H1 (cell line): ENCODE results near the gene KRT13. TPM values are rescaled to one million over a fixed set of nuclear protein-coding genes. Genes with fewer than 3 reads are reported as not detected.

Experiments
- CTCF ChIA-PET: fragments of 300-600 bp; sonication (Branson Sonifier 250); formaldehyde crosslinking; loops from one replicate; lab custom pipeline; 2021; ENCODE audit not compliant: partially characterized antibody; lab: Charles Lee
- POLR2A ChIA-PET: fragments of 300-600 bp; sonication (Branson Sonifier 250); formaldehyde crosslinking; loops from one replicate; lab custom pipeline; 2021; ENCODE audit warnings: inconsistent platforms; ENCODE audit not compliant: partially characterized antibody; lab: Charles Lee
- DNase-seq, 2 experiments: peaks; one replicate each; pipeline versions ENCODE4 v3.0.0 to v3.0.0-alpha.2; 2010 to 2022; ENCODE audit warnings: low spot score in 2 of 2, low read depth in 1 of 2, mixed read lengths in 1 of 2
- FAIRE-seq: peaks from 2 replicates; lab custom pipeline; 2011; peaks lifted over from hg19 to GRCh38; lab: Jason Lieb, UNC
- H2AFZ ChIP-seq: 2 replicates; pipeline ENCODE4 v1.8.1; 2012; ENCODE audit warnings: low read length, inconsistent platforms
- H2AK5ac ChIP-seq: 2 replicates; pipeline ENCODE4 v1.6.1; 2013; ENCODE audit warnings: low read depth, low read length
- H2BK120ac ChIP-seq: replicated peaks from 2 replicates; pipeline ENCODE3; 2013; ENCODE audit warnings: low read depth, low read length, inconsistent platforms
- H2BK12ac ChIP-seq: 2 replicates; pipeline ENCODE4 v1.6.1; 2013; ENCODE audit warnings: low read depth, low read length
- H2BK15ac ChIP-seq: 2 replicates; pipeline ENCODE4 v1.6.1; 2013; ENCODE audit warnings: low read length
- H2BK20ac ChIP-seq: 2 replicates; pipeline ENCODE4 v1.6.1; 2013; ENCODE audit warnings: low read length
- H2BK5ac ChIP-seq: 2 replicates; pipeline ENCODE4 v1.6.1; 2013; ENCODE audit warnings: low read depth, low read length
- H3K14ac ChIP-seq: 2 replicates; pipeline ENCODE4 v1.6.1; 2013; ENCODE audit warnings: inconsistent platforms; ENCODE audit not compliant: insufficient read length
- H3K18ac ChIP-seq: 2 replicates; pipeline ENCODE4 v1.6.1; 2013; ENCODE audit warnings: low read length; ENCODE audit errors: extremely low read depth
- H3K23ac ChIP-seq: 2 replicates; pipeline ENCODE4 v1.6.1; 2013; ENCODE audit warnings: inconsistent platforms; ENCODE audit not compliant: insufficient read length
- H3K23me2 ChIP-seq: 2 replicates; pipeline ENCODE4 v1.6.1; 2013; ENCODE audit warnings: low read depth, low read length
- H3K27ac ChIP-seq: 2 replicates; pipeline ENCODE4 v1.6.1; 2011; ENCODE audit warnings: low read depth, low read length, inconsistent platforms
- H3K27me3 ChIP-seq, 4 experiments: replicated peaks in 1 of 4; 1 replicate in 1 of 4; 2 replicates in 3 of 4; pipeline versions ENCODE4 v1.6.1 to v1.8.1; 2011 to 2013; ENCODE audit warnings: low read length in 3 of 4, mild to moderate bottlenecking in 3 of 4, inconsistent platforms in 2 of 4, mixed read lengths in 2 of 4, moderate library complexity in 1 of 4; ENCODE audit not compliant: control insufficient read depth in 3 of 4, insufficient read depth in 3 of 4; ENCODE audit errors: extremely low read depth in 1 of 4
- H3K36me3 ChIP-seq, 4 experiments: 2 replicates each; pipeline versions ENCODE4 v1.6.1 to v1.8.1; 2011 to 2013; ENCODE audit warnings: mild to moderate bottlenecking in 4 of 4, low read length in 3 of 4, moderate library complexity in 2 of 4, control low read depth in 1 of 4, inconsistent platforms in 1 of 4; ENCODE audit not compliant: insufficient read depth in 4 of 4, control insufficient read depth in 2 of 4
- H3K4ac ChIP-seq: replicated peaks from 2 replicates; pipeline ENCODE3; 2013; ENCODE audit warnings: low read length, low read depth, mixed read lengths, inconsistent platforms; ENCODE audit not compliant: insufficient read length
- H3K4me1 ChIP-seq, 4 experiments: replicated peaks in 1 of 4; 1 replicate in 1 of 4; 2 replicates in 3 of 4; pipeline versions ENCODE4 v1.6.1 to v1.8.1; 2011 to 2013; ENCODE audit warnings: low read length in 3 of 4, inconsistent platforms in 2 of 4, mixed read lengths in 1 of 4; ENCODE audit not compliant: insufficient read depth in 4 of 4, control insufficient read depth in 3 of 4
- H3K4me2 ChIP-seq, 2 experiments: 2 replicates each; pipeline versions ENCODE4 v1.6.1 to v1.8.1; 2011 to 2013; ENCODE audit warnings: low read depth in 2 of 2, low read length in 2 of 2, control low read depth in 1 of 2, inconsistent platforms in 1 of 2, mild to moderate bottlenecking in 1 of 2; ENCODE audit not compliant: insufficient read depth in 1 of 2
- H3K4me3 ChIP-seq, 4 experiments: fragments of 200-600, 300-600 bp in 1 of 4; sonication (generic), shearing (Covaris generic), sonication (Bioruptor Twin) in 1 of 4; 2 replicates each; pipeline versions ENCODE4 v1.5.1 to v1.8.1; 2011 to 2016; ENCODE audit warnings: low read length in 4 of 4, low read depth in 3 of 4, control low read depth in 2 of 4, inconsistent platforms in 2 of 4, mild to moderate bottlenecking in 2 of 4, mixed read lengths in 1 of 4, moderate library complexity in 1 of 4; ENCODE audit not compliant: insufficient read depth in 2 of 4; ENCODE audit errors: extremely low read depth in 1 of 4
- H3K56ac ChIP-seq: replicated peaks from 2 replicates; pipeline ENCODE3; 2013; ENCODE audit warnings: low read depth, mild to moderate bottlenecking, mixed read lengths, low read length, inconsistent platforms; ENCODE audit not compliant: insufficient read length
- H3K79me1 ChIP-seq: 2 replicates; pipeline ENCODE4 v1.6.1; 2013; ENCODE audit warnings: low read depth, low read length, control low read depth
- H3K79me2 ChIP-seq, 2 experiments: 2 replicates each; pipeline versions ENCODE4 v1.6.1 to v1.8.1; 2012 to 2013; ENCODE audit warnings: low read length in 2 of 2, mild to moderate bottlenecking in 2 of 2, inconsistent platforms in 1 of 2; ENCODE audit not compliant: insufficient read depth in 2 of 2, control insufficient read depth in 1 of 2
- H3K9ac ChIP-seq, 4 experiments: replicated peaks in 1 of 4; 1 replicate in 1 of 4; 2 replicates in 3 of 4; pipeline versions ENCODE4 v1.6.1 to v1.8.1; 2011 to 2013; ENCODE audit warnings: low read depth in 3 of 4, low read length in 3 of 4, control low read depth in 2 of 4, mild to moderate bottlenecking in 2 of 4, moderate library complexity in 2 of 4, inconsistent platforms in 1 of 4; ENCODE audit errors: extremely low read depth in 1 of 4
- H3K9me3 ChIP-seq, 2 experiments: 2 replicates each; pipeline versions ENCODE4 v1.6.1 to v1.8.1; 2012 to 2013; ENCODE audit warnings: mild to moderate bottlenecking in 2 of 2, moderate library complexity in 2 of 2, control low read depth in 1 of 2, inconsistent platforms in 1 of 2, low read depth in 1 of 2, low read length in 1 of 2, mixed read lengths in 1 of 2; ENCODE audit not compliant: insufficient read depth in 2 of 2
- H4K20me1 ChIP-seq, 2 experiments: replicated peaks in 1 of 2; 2 replicates each; pipeline versions ENCODE3 to v1.8.1; 2011 to 2013; ENCODE audit warnings: inconsistent platforms in 2 of 2, low read length in 2 of 2, mild to moderate bottlenecking in 1 of 2; ENCODE audit not compliant: insufficient read depth in 2 of 2, control insufficient read depth in 1 of 2
- H4K5ac ChIP-seq: 2 replicates; pipeline ENCODE4 v1.6.1; 2013; ENCODE audit warnings: low read length, low read depth, mixed read lengths, inconsistent platforms; ENCODE audit not compliant: insufficient read length
- H4K8ac ChIP-seq: 2 replicates; pipeline ENCODE4 v1.8.0; 2013; ENCODE audit warnings: mild to moderate bottlenecking, moderate library complexity, low read length, inconsistent platforms; ENCODE audit not compliant: insufficient read depth; ENCODE audit errors: extremely low read depth
- H4K91ac ChIP-seq: replicated peaks from 2 replicates; pipeline ENCODE3; 2013; ENCODE audit warnings: low read length, mixed read lengths, inconsistent platforms; ENCODE audit not compliant: insufficient read length
- CTBP2 ChIP-seq: IDR thresholded peaks from 2 replicates; pipeline ENCODE4 v1.7.0; 2011; ENCODE audit warnings: borderline replicate concordance, mild to moderate bottlenecking, moderate library complexity, mixed read lengths, low read length; ENCODE audit not compliant: insufficient read depth, insufficient read length
- EGR1 ChIP-seq: IDR thresholded peaks from 2 replicates; pipeline ENCODE4 v1.6.1; 2011; ENCODE audit warnings: low read depth, low read length, borderline replicate concordance
- EP300 ChIP-seq, 2 experiments: IDR thresholded peaks; 1 replicate in 1 of 2; 2 replicates in 1 of 2; pipeline ENCODE4 v1.6.1; 2011 to 2012; ENCODE audit warnings: low read depth in 2 of 2, low read length in 2 of 2, mild to moderate bottlenecking in 2 of 2, borderline replicate concordance in 1 of 2, inconsistent platforms in 1 of 2, moderate library complexity in 1 of 2
- FOSL1 ChIP-seq: IDR thresholded peaks from 2 replicates; pipeline ENCODE4 v1.6.1; 2011; ENCODE audit warnings: mild to moderate bottlenecking, low read depth, low read length, moderate library complexity; ENCODE audit not compliant: insufficient read depth
- GTF2F1 ChIP-seq: IDR thresholded peaks from 2 replicates; pipeline ENCODE4 v1.6.1; 2012; ENCODE audit warnings: low read depth, low read length, improper control_type of control experiment, borderline replicate concordance
- NANOG ChIP-seq: IDR thresholded peaks from 2 replicates; pipeline ENCODE4 v1.6.1; 2011; ENCODE audit warnings: low read length, low read depth, mild to moderate bottlenecking, inconsistent platforms; ENCODE audit not compliant: insufficient read depth, poor library complexity, severe bottlenecking
- NRF1 ChIP-seq: IDR thresholded peaks from 2 replicates; pipeline ENCODE4 v1.6.1; 2011; ENCODE audit warnings: mild to moderate bottlenecking, low read depth, low read length, improper control_type of control experiment
- PHF8 ChIP-seq: fragments of 200-600 bp; sonication (generic); conservative IDR thresholded peaks from 2 replicates; pipeline ENCODE4 v1.7.1; 2012; ENCODE audit warnings: low read depth, mild to moderate bottlenecking, inconsistent platforms, low read length, moderate library complexity
- POLR2A ChIP-seq, 2 experiments: IDR thresholded peaks; 1 replicate in 1 of 2; 2 replicates in 1 of 2; pipeline ENCODE4 v1.6.1; 2011; ENCODE audit warnings: low read depth in 2 of 2, low read length in 2 of 2, mild to moderate bottlenecking in 2 of 2; ENCODE audit errors: control extremely low read depth in 1 of 2
- POLR2AphosphoS5 ChIP-seq: IDR thresholded peaks from 2 replicates; pipeline ENCODE4 v1.6.1; 2011; ENCODE audit warnings: low read depth, low read length
- RNF2 ChIP-seq: fragments of 200-900, 300-1000 bp; sonication (generic); IDR thresholded peaks from 2 replicates; pipeline ENCODE4 v1.7.1; 2016; ENCODE audit warnings: borderline replicate concordance, low read depth, mild to moderate bottlenecking, antibody characterized with exemption, low read length; ENCODE audit not compliant: poor library complexity, severe bottlenecking; ENCODE audit errors: missing control alignments
- SIN3A ChIP-seq, 2 experiments: IDR thresholded peaks in 1 of 2; conservative IDR thresholded peaks in 1 of 2; 2 replicates each; pipeline ENCODE4 v1.6.1; 2011 to 2012; ENCODE audit warnings: low read length in 2 of 2, improper control_type of control experiment in 1 of 2, low read depth in 1 of 2, mild to moderate bottlenecking in 1 of 2
- SIRT6 ChIP-seq: IDR thresholded peaks from one replicate; pipeline ENCODE4 v1.7.1; 2012; ENCODE audit warnings: low read length, inconsistent platforms
- TAF1 ChIP-seq: IDR thresholded peaks from 2 replicates; pipeline ENCODE4 v1.6.1; 2011; ENCODE audit warnings: mild to moderate bottlenecking, low read depth, low read length
- WGBS, 2 experiments: shearing (Covaris generic) in 1 of 2; methylation state at CpG; one replicate each; pipeline versions ENCODE4 v1.1.6 to v1.1.7; 2013 to 2015; ENCODE audit warnings: low lambda C conversion rate in 2 of 2, mixed read lengths in 2 of 2, inconsistent platforms in 1 of 2, low coverage in 1 of 2, missing lambda C conversion rate in 1 of 2; ENCODE audit not compliant: insufficient replicate concordance in 2 of 2, insufficient coverage in 1 of 2, insufficient read length in 1 of 2; ENCODE audit errors: extremely low coverage in 1 of 2, missing lambda C conversion rate in 1 of 2; 5-methylcytosine and 5-hydroxymethylcytosine counted together
- polyA plus RNA-seq, 7 experiments: library from polyadenylated mRNA; depleted of rRNA in 3 of 7; stranded (reverse) in 5 of 7; unstranded in 2 of 7; fragments of >200 nt in 5 of 7; fragments of 200-250 nt in 2 of 7; gene quantifications; 1 replicate in 5 of 7; 2 replicates in 1 of 7; 4 replicates in 1 of 7; pipeline versions ENCODE4 v1.2.1 to v1.2.3, GENCODE V29; 2011 to 2013; ENCODE audit warnings: missing spikeins in 2 of 7, mixed read lengths in 2 of 7
- total RNA-seq: library from RNA; stranded (reverse); fragmentation: NEBNext Ultra II Directional; extraction: Animal tissue kit (Norgen Biotek cat#: 25700); gene quantifications from 2 replicates; pipeline ENCODE4 v1.2.1, GENCODE V29; 2021

KRT13 gene
- total and polyA plus RNA-seq, 2 of the 8 experiments (the other 6 are each of a cell fraction or from before 2014, with no cell fraction given), result 0.09 TPM; not detected in 1

DNA sequence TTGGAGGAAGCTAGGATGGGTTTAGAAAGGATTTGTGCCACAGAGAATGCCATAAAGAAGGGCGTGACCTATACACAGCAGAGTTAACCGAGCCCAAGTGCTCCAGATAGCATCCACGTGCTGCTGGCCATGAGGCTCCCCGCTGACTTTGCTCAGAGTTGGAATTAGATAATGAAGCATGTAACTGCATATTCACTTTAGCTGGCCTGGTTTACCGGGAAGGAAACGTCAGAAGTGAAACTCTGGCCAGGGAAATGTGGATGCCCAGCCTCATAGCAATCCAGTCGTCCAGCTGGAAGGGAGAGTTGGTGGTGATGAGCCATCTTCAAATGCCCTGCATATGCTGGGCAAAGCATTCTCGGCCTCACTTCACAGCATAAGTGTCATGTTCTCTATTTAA, 30.5 kb downstream of the KRT13 start:
- Histone ChIP-seq H2BK5ac (no peak overlapping the region), H3K36me3 (no peaks in the 10 kb centered on the region), H2BK20ac (no peak overlapping the region), H2AK5ac (no peak overlapping the region), H4K8ac (no peak overlapping the region), H4K20me1 (no peaks in the 10 kb centered on the region), H4K91ac (no peak overlapping the region), H3K14ac (no peak overlapping the region), H3K18ac (no peak overlapping the region), H2BK120ac (no peak overlapping the region), H3K79me2 (no peaks in the 10 kb centered on the region), H3K4me2 (no peak overlapping the region), H3K4me3 (no peak overlapping the region), H3K9me3 (no peaks in the 10 kb centered on the region), H3K56ac (no peak overlapping the region), H3K4me1 (no peaks in the 10 kb centered on the region), H4K5ac (no peak overlapping the region), H3K27me3 (no peaks in the 10 kb centered on the region; a peak in 2 of 7 replicates), H3K9ac (no peak overlapping the region), H3K79me1 (no peaks in the 10 kb centered on the region), H3K23ac (no peak overlapping the region), H3K23me2 (no peaks in the 10 kb centered on the region), H2AFZ (no peak overlapping the region), H3K27ac (no peak overlapping the region), H3K4ac (no peak overlapping the region), H2BK12ac (no peak overlapping the region), H2BK15ac (no peak overlapping the region)
- ChIA-PET POLR2A (interaction anchor here (1.1 kb wide), 1 partner anchor 215 kb away, joined by 4 read pairs; no protein-coding TSS in a partner anchor), CTCF (interaction anchor here (1.2 to 2.0 kb wide), 4 partner anchors 9 to 96 kb away, joined by 3 to 7 read pairs (median 4); no protein-coding TSS in a partner anchor)
- no peak for FAIRE-seq
- no peak for DNase-seq
- 87% methylated on average over 8 of the region's 8 CpGs; no CpG with 5 or more reads in 1 of the 2 experiments for WGBS, 2 experiments
- TF ChIP-seq EGR1 (no peak), POLR2AphosphoS5 (no peak), EP300 (IDR thresholded peaks at IDR 0.05; ENCODE audit: borderline replicate concordance in 1 of 2, low read depth in 2 of 2, low read length in 2 of 2) (no peak), RNF2 (no peak), FOSL1 (no peak), CTBP2 (no peak), NRF1 (no peak), POLR2A (IDR thresholded peaks at IDR 0.05; ENCODE audit: control extremely low read depth in 1 of 2, low read depth in 2 of 2, low read length in 2 of 2) (no peak), NANOG (no peak), SIRT6 (no peak), PHF8 (no peak), TAF1 (no peak), GTF2F1 (no peak), SIN3A (conservative IDR thresholded peaks at IDR 0.05 in 1 of 2, IDR thresholded peaks at IDR 0.05 in 1 of 2; ENCODE audit: low read depth in 1 of 2, low read length in 2 of 2) (no peak)
